Smooth muscle cell (in vitro differentiated cells): ENCODE results near the gene FSIP1. TPM values are rescaled to one million over a fixed set of nuclear protein-coding genes. Genes with fewer than 3 reads are reported as not detected.

Source experiments
- DNase-seq: peaks from one replicate; lab custom pipeline; 2025; ENCODE audit not compliant: unreplicated experiment; lab: John Stamatoyannopoulos, UW
- H2AFZ ChIP-seq: fragments of 200-600 bp; sonication (generic); 2 replicates; pipeline ENCODE4 v1.6.0; 2016; ENCODE audit warnings: antibody characterized with exemption, low read depth, mild to moderate bottlenecking
- H3F3A ChIP-seq: fragments of 200-600 bp; sonication (generic); 2 replicates; pipeline ENCODE4 v1.6.0; 2017; ENCODE audit warnings: antibody characterized with exemption, low read depth
- H3K27ac ChIP-seq: fragments of 200-600 bp; sonication (generic); 2 replicates; pipeline ENCODE4 v1.5.1; 2016; ENCODE audit warnings: low read depth, mild to moderate bottlenecking
- H3K27me3 ChIP-seq: fragments of 200-600 bp; sonication (generic); 2 replicates; pipeline ENCODE4 v1.6.1; 2016; ENCODE audit warnings: low read depth, mild to moderate bottlenecking
- H3K36me3 ChIP-seq: fragments of 200-600 bp; sonication (generic); 2 replicates; pipeline ENCODE4 v1.5.1; 2016; ENCODE audit warnings: low read depth
- H3K4me1 ChIP-seq: fragments of 200-600 bp; sonication (generic); 2 replicates; pipeline ENCODE4 v1.5.1; 2016; ENCODE audit warnings: low read depth
- H3K4me2 ChIP-seq: fragments of 200-600 bp; sonication (generic); 2 replicates; pipeline ENCODE4 v1.6.0; 2016; ENCODE audit warnings: mild to moderate bottlenecking
- H3K4me3 ChIP-seq: fragments of 200-600 bp; sonication (generic); 2 replicates; pipeline ENCODE4 v1.5.1; 2016; ENCODE audit warnings: mild to moderate bottlenecking
- H3K79me2 ChIP-seq: fragments of 200-600 bp; sonication (generic); 2 replicates; pipeline ENCODE4 v1.6.0; 2016; ENCODE audit warnings: low read depth, mild to moderate bottlenecking
- H3K9ac ChIP-seq: fragments of 200-600 bp; sonication (generic); 2 replicates; pipeline ENCODE4 v1.6.0; 2016; ENCODE audit warnings: low read depth
- H3K9me3 ChIP-seq: fragments of 200-600 bp; sonication (generic); replicated peaks from 2 replicates; pipeline ENCODE4 v1.5.1; 2016; ENCODE audit warnings: low read depth
- H4K20me1 ChIP-seq: fragments of 200-600 bp; sonication (generic); 2 replicates; pipeline ENCODE4 v1.6.0; 2016; ENCODE audit warnings: low read depth
- WGBS: methylation state at CpG from one replicate; pipeline ENCODE4 v1.1.7; 2016; ENCODE audit warnings: low lambda C conversion rate; 5-methylcytosine and 5-hydroxymethylcytosine counted together
- polyA plus RNA-seq: library from polyadenylated mRNA; unstranded; fragments of >200 nt; fragmentation: Nextera tagmentation; extraction: Ambion mirVana; gene quantifications from 2 replicates; pipeline ENCODE4 v1.2.1, GENCODE V29; 2016
- total RNA-seq: library from RNA; depleted of rRNA; stranded (reverse); fragments of >200 nt; gene quantifications from 2 replicates; pipeline ENCODE4 v1.2.3, GENCODE V29; 2014
- TF ChIP-seq, protein P1 (sequence below): fragments of 200-600 bp; sonication (generic); IDR thresholded peaks from 2 replicates; pipeline ENCODE4 v1.5.1; 2017; ENCODE audit warnings: borderline replicate concordance, mild to moderate bottlenecking, antibody characterized with exemption; ENCODE audit not compliant: insufficient read depth, poor library complexity, severe bottlenecking

Gene FSIP1
- total and polyA plus RNA-seq, 2 experiments from 2014 or later, result 0.13 to 0.43 TPM

DNA sequence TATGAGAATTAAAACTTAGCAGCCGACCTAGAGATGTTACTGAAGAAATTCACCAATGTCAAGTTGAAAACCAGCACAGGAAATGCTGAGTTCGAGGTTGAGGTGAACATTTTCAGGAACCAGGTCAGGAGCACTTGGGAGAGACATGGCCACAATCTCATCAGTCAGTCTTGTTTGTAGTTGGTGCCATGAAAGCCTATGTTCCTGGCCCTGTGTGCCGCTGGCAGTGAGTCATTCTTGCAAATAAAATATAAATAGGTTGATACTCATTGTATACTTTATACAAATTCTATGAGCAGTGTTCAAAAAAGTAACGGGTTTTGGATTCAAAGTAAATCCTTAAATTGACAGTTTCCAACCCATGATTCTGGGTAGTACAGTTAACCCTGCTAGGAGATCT, 1.5 kb upstream of the FSIP1 start:
- H3K4me1 ChIP-seq, result peaks cover 14% of the 10 kb centered on the region

DNA sequence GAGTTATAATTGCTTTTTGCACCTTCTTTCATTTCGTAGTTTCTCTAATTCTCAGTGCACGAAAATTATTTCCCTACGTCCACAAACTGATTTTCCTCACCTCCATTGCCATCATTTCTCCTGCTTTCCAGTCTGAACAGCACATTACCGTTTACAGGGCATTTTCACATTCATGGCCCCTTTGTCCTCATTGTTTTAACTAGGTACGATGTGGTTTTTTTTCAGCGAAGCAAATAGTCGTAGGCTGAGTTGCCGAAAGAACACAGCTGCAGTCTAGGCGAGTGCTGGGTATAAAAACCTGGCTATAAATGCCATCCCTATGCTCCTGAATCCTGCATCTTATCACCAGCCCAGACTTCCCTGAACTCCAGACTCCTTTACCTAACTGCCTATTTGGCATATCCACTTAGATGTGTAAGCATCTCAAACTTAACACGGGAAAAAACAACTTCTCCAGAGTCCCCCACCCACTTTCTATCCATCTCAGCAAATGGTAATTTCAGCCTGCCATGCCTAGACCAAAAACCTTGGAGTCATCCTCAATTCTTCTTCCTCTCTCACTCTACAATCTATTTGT, 691 bp upstream of the FSIP1 start:
- Histone ChIP-seq H3K4me1 (peaks cover 13% of the 10 kb centered on the region), H3K9ac (peak overlapping the region; percentile 85), H3F3A (peaks cover 9% of the 10 kb centered on the region), H3K27ac (peak overlapping the region; percentile 80), H3K27me3 (no peaks in the 10 kb centered on the region), H3K4me3 (peak overlapping the region; percentile 81), H3K4me2 (peak overlapping the region; percentile 91), H3K36me3 (no peaks in the 10 kb centered on the region), H4K20me1 (no peaks in the 10 kb centered on the region), H3K9me3 (no peaks in the 10 kb centered on the region), H2AFZ (peak overlapping the region; percentile 70), H3K79me2 (peaks cover 4% of the 10 kb centered on the region)
- DNase-seq, result no peak
- TF ChIP-seq, protein P1, sequence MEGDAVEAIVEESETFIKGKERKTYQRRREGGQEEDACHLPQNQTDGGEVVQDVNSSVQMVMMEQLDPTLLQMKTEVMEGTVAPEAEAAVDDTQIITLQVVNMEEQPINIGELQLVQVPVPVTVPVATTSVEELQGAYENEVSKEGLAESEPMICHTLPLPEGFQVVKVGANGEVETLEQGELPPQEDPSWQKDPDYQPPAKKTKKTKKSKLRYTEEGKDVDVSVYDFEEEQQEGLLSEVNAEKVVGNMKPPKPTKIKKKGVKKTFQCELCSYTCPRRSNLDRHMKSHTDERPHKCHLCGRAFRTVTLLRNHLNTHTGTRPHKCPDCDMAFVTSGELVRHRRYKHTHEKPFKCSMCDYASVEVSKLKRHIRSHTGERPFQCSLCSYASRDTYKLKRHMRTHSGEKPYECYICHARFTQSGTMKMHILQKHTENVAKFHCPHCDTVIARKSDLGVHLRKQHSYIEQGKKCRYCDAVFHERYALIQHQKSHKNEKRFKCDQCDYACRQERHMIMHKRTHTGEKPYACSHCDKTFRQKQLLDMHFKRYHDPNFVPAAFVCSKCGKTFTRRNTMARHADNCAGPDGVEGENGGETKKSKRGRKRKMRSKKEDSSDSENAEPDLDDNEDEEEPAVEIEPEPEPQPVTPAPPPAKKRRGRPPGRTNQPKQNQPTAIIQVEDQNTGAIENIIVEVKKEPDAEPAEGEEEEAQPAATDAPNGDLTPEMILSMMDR, result no peak
- 1% methylated on average over 10 of the region's 10 CpGs for WGBS

More for the DNA sequence above, 1.5 kb upstream of the FSIP1 start:
- WGBS, result 79% methylated on average over 4 of the region's 4 CpGs
- DNase-seq, result no peak
- Histone ChIP-seq H2AFZ (no peak overlapping the region), H3K27ac (no peak overlapping the region), H4K20me1 (no peaks in the 10 kb centered on the region), H3K9me3 (no peaks in the 10 kb centered on the region), H3K4me3 (no peak overlapping the region), H3K79me2 (peaks cover 4% of the 10 kb centered on the region), H3K27me3 (no peaks in the 10 kb centered on the region), H3K9ac (no peak overlapping the region), H3K4me2 (peak overlapping the region; percentile 91), H3K36me3 (no peaks in the 10 kb centered on the region), H3F3A (peaks cover 9% of the 10 kb centered on the region)
- TF ChIP-seq, protein P1, result no peak

DNA sequence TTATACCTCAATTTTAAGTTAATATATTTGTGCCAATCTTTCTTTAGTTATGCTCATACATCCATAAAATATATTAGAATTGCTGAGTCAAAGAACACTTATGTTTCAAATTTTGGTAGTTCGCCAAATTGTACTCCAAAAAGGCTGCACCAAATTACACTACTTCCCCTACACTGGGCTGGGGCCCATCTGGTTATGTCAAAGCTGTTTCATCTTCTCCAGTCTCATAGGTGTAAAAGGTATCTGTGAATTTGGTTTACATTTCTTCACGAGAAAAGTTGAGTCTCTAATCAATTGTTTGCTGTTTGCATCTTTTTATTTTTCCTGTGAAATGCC, 706 bp downstream of the FSIP1 start:
- Histone ChIP-seq H4K20me1 (no peaks in the 10 kb centered on the region), H3K79me2 (peaks cover 4% of the 10 kb centered on the region), H3K36me3 (no peaks in the 10 kb centered on the region), H3K4me2 (peak overlapping the region; percentile 91), H3K27me3 (no peaks in the 10 kb centered on the region), H3K27ac (peak overlapping the region; percentile 5), H3F3A (peaks cover 9% of the 10 kb centered on the region), H3K4me1 (peaks cover 8% of the 10 kb centered on the region), H3K9me3 (no peaks in the 10 kb centered on the region), H2AFZ (peak overlapping the region; percentile 41), H3K4me3 (peak overlapping the region; percentile 81), H3K9ac (no peak overlapping the region)
- TF ChIP-seq, protein P1, result no peak
- no peak for DNase-seq
- WGBS, result 86% methylated on average over 2 of the region's 2 CpGs
